CD1c-positive myeloid dendritic cell (primary cell): Measurements from ENCODE around the gene RBBP7.

ENCODE experiments used
- DNase-seq: peaks from one replicate; pipeline ENCODE4 v3.0.0-alpha.2; 2016; ENCODE audit errors: extremely low spot score

The RBBP7 gene

GRCh38 chrX:16826207-16826606 lies 44.0 kb downstream of the RBBP7 start:
- DNase-seq, result peak; percentile 28

DNA sequence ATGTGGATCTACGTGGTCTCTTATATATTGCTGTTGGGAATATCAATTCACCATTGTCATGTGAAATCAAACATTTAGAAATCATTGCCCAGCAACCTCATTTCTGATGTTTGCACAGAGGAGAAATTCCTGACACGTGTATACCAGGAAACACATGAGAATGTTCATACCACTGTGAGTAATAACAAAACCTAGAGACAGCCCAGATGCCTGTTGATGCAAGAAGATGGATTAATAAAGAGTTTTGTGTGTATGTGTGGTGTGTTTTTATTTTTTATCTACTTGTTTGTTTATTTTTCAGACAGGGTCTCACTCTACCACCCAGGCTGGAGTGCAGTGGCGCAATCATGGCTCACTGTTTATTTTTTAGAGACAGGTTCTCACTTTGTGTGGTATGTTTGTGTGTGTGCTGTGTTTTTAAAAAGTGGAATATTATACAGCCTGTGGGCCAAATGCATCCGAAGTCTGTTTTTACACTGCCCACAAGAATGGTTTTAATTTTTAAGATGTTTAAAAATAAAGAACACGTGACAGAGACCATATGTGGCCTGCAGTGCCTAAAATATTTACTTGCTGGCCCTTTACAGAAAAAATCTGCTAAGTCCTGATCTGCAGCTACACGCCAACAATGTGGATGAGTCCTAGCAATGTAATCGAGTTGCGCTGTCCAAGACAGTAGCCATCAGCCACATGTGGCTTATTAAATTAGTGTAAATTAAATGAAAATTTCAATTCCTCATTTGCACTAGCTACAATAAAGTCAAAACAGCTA lies 44.7 kb downstream of the RBBP7 start:
- no peak for DNase-seq

- DNase-seq, result no peak
Observed at GRCh38 chrX:16822723-16823122, 47.4 kb downstream of the RBBP7 start.

DNA sequence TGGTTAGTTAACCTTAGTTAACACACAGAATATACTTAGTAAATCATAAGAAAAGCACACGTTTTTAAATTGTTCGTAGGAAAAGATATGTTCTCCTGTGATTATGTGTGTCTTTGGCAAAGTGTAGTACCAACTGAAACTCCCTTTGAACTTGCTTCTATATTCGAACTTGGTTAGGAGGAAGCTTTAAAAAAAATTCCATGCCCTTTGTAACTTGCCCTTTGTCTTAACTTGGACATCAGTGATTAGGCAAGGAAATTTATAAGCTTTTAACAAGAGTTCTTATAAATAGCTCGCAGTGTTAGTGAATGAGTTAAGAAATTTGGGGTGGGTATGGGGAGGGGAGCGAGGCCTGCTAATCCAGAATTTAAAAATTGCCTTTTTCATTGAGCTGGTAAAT lies 50.5 kb downstream of the RBBP7 start:
- no peak for DNase-seq

- peak; percentile 20 for DNase-seq
Observed at GRCh38 chrX:16814597-16814996, 55.6 kb downstream of the RBBP7 start.

DNA sequence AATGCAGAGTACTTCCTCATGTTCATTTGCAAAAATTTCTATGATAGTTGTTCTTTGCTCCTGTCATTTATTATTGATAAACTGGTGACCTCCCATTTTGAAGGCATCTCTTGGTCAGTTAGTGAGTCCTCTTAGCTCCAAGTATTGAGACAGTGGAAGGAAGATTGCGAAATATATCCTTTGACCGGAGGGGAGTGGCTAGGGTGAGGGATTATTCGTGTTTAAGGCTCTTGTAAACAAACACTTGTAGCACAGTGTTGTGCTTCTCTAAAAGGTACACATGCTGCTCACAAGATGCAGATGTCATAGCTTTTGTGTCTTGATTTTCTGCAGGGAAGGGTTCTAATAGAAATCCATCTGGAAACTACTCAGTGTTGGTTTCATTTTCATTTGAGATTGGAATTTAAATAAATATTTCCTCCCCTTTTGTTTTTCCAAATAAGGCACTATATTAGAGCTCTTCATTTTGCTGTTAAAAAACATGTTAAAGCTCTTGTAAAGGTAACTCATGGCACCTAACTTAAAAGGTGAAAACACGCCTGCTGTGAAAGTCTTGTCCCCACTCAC lies 62.1 kb downstream of the RBBP7 start:
- peak; percentile 33 for DNase-seq

- DNase-seq, result no peak
Observed at GRCh38 chrX:16807548-16807947, 62.6 kb downstream of the RBBP7 start.

DNA sequence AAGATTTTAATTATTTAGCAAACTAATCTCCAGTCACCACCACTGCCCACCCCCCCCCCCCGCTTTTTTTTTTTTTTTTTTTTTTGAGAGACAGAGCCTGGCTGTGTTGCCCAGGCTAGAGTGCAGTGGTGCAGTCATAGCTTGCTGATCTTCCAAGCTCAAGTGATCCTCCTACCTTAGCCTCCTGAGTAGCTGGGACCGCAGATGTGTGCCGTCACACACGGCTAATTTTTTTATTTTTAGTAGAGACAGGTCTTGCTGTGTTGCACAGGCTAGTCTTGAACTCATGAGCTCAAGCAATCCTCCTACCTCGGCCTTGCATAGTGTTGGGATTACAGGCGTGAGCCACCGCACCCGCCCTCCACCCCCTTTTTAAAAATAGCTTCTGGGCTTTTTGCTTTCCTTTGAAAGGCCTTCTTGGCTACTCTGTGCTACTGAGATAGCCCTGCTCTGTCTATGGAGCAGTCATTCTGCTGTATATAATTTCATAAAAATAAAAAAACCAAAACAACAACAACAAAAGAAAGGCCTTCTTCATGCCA lies 65.2 kb downstream of the RBBP7 start:
- DNase-seq, result no peak

DNA sequence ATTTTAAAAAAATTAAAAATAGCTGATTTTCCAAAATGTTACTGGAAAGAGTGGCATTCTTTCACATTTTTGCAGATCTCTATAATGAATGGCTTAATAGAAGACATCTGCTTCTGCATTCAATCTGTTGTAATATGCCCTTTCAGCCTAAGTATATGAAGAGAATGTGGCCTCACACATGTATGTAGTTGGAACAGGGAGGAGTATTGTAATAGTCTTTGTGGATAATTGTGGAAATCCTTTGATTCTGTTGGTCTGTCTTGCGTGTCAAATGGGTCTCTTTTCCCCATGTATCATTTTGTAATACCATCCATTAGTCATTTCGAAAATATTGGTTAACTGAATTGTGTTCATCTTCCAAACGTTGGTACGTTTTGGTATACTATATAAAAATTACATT lies 72.3 kb downstream of the RBBP7 start:
- no peak for DNase-seq

- DNase-seq, result peak; percentile 12
Observed at GRCh38 chrX:16797358-16797757, 72.8 kb downstream of the RBBP7 start.

- no peak for DNase-seq
Observed at GRCh38 chrX:16796298-16796697, 73.9 kb downstream of the RBBP7 start.
